A673 (cell line): ENCODE measurements around the gene CDK12. TPM values are rescaled to one million over a fixed set of nuclear protein-coding genes. Genes with fewer than 3 reads are reported as not detected.
"Not testable (repeated sequence)": the region's sequence is repeated elsewhere in the genome, so short reads cannot be mapped to it uniquely, and the experiment has no call there.

Experiments used
- BruUV-seq: library from RNA; stranded (reverse); fragments of 400-500 nt; replicated peaks from 2 replicates; lab custom pipeline; 2021; lab: Mats Ljungman, UMichigan
- CTCF ChIA-PET: fragments of 300-600 bp; sonication (Branson Sonifier 250); formaldehyde crosslinking; loops from one replicate; lab custom pipeline; 2022; ENCODE audit warnings: antibody characterized with exemption; lab: Charles Lee
- POLR2A ChIA-PET: fragments of 300-600 bp; sonication (Branson Sonifier 250); formaldehyde crosslinking; loops from one replicate; lab custom pipeline; 2022; ENCODE audit warnings: antibody characterized with exemption; ENCODE audit not compliant: low non-redundant PET; lab: Charles Lee
- DNase-seq: peaks from one replicate; pipeline ENCODE4 v3.0.0-alpha.2; 2015; ENCODE audit warnings: low spot score
- H3K27ac ChIP-seq: fragments of 200-600 bp; sonication (generic); 2 replicates; pipeline ENCODE4 v1.5.1; 2016; ENCODE audit warnings: mixed run types, low read depth, mild to moderate bottlenecking, mixed read lengths, antibody characterized with exemption, low read length; ENCODE audit not compliant: poor library complexity, severe bottlenecking
- H3K27me3 ChIP-seq: fragments of 200-600 bp; sonication (generic); replicated peaks from 2 replicates; pipeline ENCODE4 v1.6.1; 2017; ENCODE audit warnings: mixed run types, low read depth, mild to moderate bottlenecking, mixed read lengths, antibody characterized with exemption, low read length; ENCODE audit not compliant: insufficient read depth, poor library complexity
- H3K36me3 ChIP-seq: fragments of 200-600 bp; sonication (generic); 2 replicates; pipeline ENCODE4 v1.6.1; 2016; ENCODE audit warnings: mixed run types, mild to moderate bottlenecking, mixed read lengths, antibody characterized with exemption, low read length; ENCODE audit not compliant: insufficient read depth, poor library complexity, severe bottlenecking
- H3K4me1 ChIP-seq: fragments of 200-600 bp; sonication (generic); 2 replicates; pipeline ENCODE4 v1.6.1; 2017; ENCODE audit warnings: mixed run types, mild to moderate bottlenecking, mixed read lengths, antibody characterized with exemption, low read length; ENCODE audit not compliant: insufficient read depth, poor library complexity, severe bottlenecking
- H3K4me3 ChIP-seq: fragments of 200-600 bp; sonication (generic); 2 replicates; pipeline ENCODE4 v1.5.1; 2016; ENCODE audit warnings: low read depth, mixed run types, mild to moderate bottlenecking, mixed read lengths, low read length; ENCODE audit not compliant: poor library complexity, severe bottlenecking
- H3K9me3 ChIP-seq: fragments of 200-600 bp; sonication (generic); 2 replicates; pipeline ENCODE4 v1.6.1; 2016; ENCODE audit warnings: mixed run types, low read depth, mild to moderate bottlenecking, mixed read lengths, antibody characterized with exemption, low read length; ENCODE audit not compliant: poor library complexity, severe bottlenecking
- EZH2 ChIP-seq: fragments of 200-600 bp; sonication (generic); IDR thresholded peaks from 2 replicates; pipeline ENCODE4 v1.6.1; 2017; ENCODE audit warnings: borderline replicate concordance, low read depth, mild to moderate bottlenecking, mixed read lengths, antibody characterized with exemption, low read length; ENCODE audit not compliant: poor library complexity, severe bottlenecking
- intact Hi-C: fragments of 100-400 bp; cut with micrococcal nuclease; formaldehyde crosslinking; loops from one replicate; pipeline ENCODE4 v1.10.0; 2022; ENCODE audit not compliant: unreplicated experiment
- total RNA-seq: library from RNA; stranded (reverse); gene quantifications from 2 replicates; pipeline ENCODE4 v1.2.3, GENCODE V29; 2021
- TF ChIP-seq, protein P1 (sequence below): fragments of 300-800, 200-600 bp; sonication (generic); conservative IDR thresholded peaks from 2 replicates; pipeline ENCODE4 v1.5.1; 2017; ENCODE audit warnings: low read depth, mild to moderate bottlenecking, antibody characterized with exemption, low read length, moderate library complexity, mixed read lengths

Gene CDK12
- total RNA-seq, 1 experiment from 2014 or later, result 43.5 TPM

DNA sequence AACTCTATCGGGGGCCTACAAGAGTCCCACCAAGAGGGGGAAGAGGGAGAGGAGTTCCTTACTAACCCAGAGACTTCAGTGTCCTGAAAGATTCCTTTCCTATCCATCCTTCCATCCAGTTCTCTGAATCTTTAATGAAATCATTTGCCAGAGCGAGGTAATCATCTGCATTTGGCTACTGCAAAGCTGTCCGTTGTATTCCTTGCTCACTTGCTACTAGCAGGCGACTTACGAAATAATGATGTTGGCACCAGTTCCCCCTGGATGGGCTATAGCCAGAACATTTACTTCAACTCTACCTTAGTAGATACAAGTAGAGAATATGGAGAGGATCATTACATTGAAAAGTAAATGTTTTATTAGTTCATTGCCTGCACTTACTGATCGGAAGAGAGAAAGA, 70.0 kb downstream of the CDK12 start:
- H3K4me3 ChIP-seq, result no peak overlapping the region
- no peak for TF ChIP-seq EZH2
- TF ChIP-seq, protein P1, sequence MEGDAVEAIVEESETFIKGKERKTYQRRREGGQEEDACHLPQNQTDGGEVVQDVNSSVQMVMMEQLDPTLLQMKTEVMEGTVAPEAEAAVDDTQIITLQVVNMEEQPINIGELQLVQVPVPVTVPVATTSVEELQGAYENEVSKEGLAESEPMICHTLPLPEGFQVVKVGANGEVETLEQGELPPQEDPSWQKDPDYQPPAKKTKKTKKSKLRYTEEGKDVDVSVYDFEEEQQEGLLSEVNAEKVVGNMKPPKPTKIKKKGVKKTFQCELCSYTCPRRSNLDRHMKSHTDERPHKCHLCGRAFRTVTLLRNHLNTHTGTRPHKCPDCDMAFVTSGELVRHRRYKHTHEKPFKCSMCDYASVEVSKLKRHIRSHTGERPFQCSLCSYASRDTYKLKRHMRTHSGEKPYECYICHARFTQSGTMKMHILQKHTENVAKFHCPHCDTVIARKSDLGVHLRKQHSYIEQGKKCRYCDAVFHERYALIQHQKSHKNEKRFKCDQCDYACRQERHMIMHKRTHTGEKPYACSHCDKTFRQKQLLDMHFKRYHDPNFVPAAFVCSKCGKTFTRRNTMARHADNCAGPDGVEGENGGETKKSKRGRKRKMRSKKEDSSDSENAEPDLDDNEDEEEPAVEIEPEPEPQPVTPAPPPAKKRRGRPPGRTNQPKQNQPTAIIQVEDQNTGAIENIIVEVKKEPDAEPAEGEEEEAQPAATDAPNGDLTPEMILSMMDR, result no peak
- POLR2A ChIA-PET, result no interaction called here

DNA sequence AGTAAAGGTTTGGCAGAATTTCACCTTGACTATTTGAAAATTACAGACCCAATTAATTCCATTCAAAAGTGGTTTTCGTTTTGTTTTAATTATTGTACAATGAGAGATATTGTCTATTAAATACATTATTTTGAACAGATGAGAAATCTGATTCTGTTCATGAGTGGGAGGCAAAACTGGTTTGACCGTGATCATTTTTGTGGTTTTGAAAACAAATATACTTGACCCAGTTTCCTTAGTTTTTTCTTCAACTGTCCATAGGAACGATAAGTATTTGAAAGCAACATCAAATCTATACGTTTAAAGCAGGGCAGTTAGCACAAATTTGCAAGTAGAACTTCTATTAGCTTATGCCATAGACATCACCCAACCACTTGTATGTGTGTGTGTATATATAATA, 72.6 kb downstream of the CDK12 start:
- no peak overlapping the region for H3K27ac ChIP-seq
- POLR2A ChIA-PET, result no interaction called here
- H3K4me1 ChIP-seq, result no peaks in the 10 kb centered on the region
- TF ChIP-seq EZH2, result no peak
- H3K9me3 ChIP-seq, result no peaks in the 10 kb centered on the region
- intact Hi-C loops, result no loop called here
- no peak for DNase-seq
- no TSS peak for BruUV-seq
- no peaks in the 10 kb centered on the region for H3K27me3 ChIP-seq
- no peak overlapping the region for H3K4me3 ChIP-seq
- CTCF ChIA-PET, result no interaction called here
- no peaks in the 10 kb centered on the region for H3K36me3 ChIP-seq

More for the DNA sequence above, 70.0 kb downstream of the CDK12 start:
- no peak overlapping the region for H3K27ac ChIP-seq
- H3K9me3 ChIP-seq, result no peaks in the 10 kb centered on the region
- BruUV-seq, result no TSS peak
- H3K4me1 ChIP-seq, result no peaks in the 10 kb centered on the region
- H3K27me3 ChIP-seq, result no peaks in the 10 kb centered on the region
- intact Hi-C loops, result no loop called here
- CTCF ChIA-PET, result no interaction called here
- DNase-seq, result no peak
- peaks cover 8% of the 10 kb centered on the region for H3K36me3 ChIP-seq

DNA sequence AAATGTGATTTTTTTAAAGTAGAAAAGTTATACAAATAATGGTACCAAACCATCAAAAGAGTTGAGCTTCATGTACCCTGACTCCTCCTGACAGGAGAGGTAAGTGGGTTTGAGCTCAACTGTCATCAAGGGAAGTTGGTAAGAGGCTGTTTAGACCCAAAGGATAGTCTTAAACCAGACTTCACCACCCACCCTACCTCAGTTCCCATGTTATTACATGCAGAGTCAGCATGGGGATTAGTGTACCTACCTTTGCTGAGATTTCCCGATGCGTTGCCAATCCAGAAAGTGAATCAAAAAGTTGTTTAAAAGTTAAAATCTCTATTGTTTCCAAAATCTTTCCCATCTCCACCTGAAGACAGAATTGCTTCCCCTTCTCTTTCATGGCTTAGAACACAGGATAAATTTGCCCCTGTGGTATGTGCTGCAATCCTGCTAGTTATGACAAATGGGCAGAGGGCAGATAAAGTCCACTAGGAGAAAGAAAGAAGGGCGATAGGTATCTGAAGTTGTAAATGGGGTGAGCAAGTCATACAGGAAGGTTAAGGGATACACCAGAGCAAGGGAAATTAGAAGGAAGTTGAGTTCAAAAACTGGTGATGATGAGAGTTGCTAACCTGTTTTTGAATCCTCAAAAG, 73.6 kb downstream of the CDK12 start:
- no peak overlapping the region for H3K4me3 ChIP-seq
- H3K9me3 ChIP-seq, result no peaks in the 10 kb centered on the region
- CTCF ChIA-PET, result no interaction called here
- no peaks in the 10 kb centered on the region for H3K27me3 ChIP-seq
- no peaks in the 10 kb centered on the region for H3K36me3 ChIP-seq
- no peaks in the 10 kb centered on the region for H3K4me1 ChIP-seq
- POLR2A ChIA-PET, result no interaction called here
- H3K27ac ChIP-seq, result no peak overlapping the region
- intact Hi-C loops, result no loop called here
- no peak for DNase-seq
- TF ChIP-seq EZH2, result no peak
- BruUV-seq, result no TSS peak

DNA sequence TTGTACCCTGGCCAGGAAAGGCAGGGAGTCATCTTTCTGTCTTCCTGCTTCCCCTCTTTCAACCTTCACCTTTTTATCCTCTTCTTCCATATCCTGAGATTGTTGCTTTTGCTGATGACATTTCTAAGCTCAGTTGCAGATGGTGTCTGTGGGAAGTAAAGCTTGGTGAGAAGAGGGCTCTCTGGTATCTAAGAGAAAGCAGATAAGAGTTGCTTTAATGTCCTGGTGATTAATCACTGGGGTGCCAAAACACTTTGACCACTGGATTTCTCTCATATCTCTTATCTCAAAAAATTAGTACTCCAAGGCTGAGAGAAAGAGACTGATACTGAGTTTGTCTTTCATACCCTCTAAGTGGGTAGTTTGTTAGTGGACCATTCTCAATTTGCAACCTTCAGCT, 75.2 kb downstream of the CDK12 start:
- no peaks in the 10 kb centered on the region for H3K27me3 ChIP-seq
- no TSS peak for BruUV-seq
- TF ChIP-seq EZH2, result no peak
- TF ChIP-seq, protein P1, result no peak
- intact Hi-C loops, result no loop called here
- DNase-seq, result no peak
- H3K9me3 ChIP-seq, result no peaks in the 10 kb centered on the region
- H3K36me3 ChIP-seq, result no peaks in the 10 kb centered on the region
- no peaks in the 10 kb centered on the region for H3K4me1 ChIP-seq
- H3K4me3 ChIP-seq, result no peak overlapping the region
- ChIA-PET POLR2A (no interaction called here), CTCF (interaction anchor here (2.4 kb wide), 1 partner anchor 11 kb away, joined by 5 read pairs; no protein-coding TSS in a partner anchor)
- H3K27ac ChIP-seq, result no peak overlapping the region

DNA sequence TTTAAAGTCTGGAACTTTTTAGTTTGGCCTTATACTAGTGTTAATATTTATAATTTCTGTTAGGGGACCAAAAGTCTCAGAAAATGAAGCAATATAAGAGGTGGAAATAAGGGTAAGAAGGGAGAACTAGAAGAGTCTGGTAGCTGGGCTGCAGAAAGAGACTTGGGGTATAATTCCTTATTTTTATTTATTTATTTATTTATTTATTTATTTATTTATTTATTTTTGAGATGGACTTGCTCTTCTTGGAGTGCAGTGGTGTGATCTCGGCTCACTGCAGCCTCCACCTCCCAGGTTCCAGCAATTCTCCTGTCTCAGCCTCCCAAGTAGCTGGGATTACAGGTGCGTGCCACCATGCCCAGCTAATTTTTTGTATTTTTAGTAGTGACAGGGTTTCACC, 76.1 kb downstream of the CDK12 start:
- H3K9me3 ChIP-seq, BruUV-seq, H3K4me1 ChIP-seq, H3K27ac ChIP-seq, POLR2A ChIA-PET, H3K27me3 ChIP-seq, DNase-seq, H3K36me3 ChIP-seq, intact Hi-C loops, H3K4me3 ChIP-seq: not testable (repeated sequence)
- CTCF ChIA-PET, result interaction anchor here (2.4 kb wide), 1 partner anchor 10 kb away, joined by 5 read pairs; no protein-coding TSS in a partner anchor
